Upper lobe of left lung (tissue), 6 donors: Measurements from ENCODE around the gene NPAS1. TPM values are rescaled to one million over a fixed set of nuclear protein-coding genes. Genes with fewer than 3 reads are reported as not detected.

Experiments
- ATAC-seq, 2 donors: fragments of 200-7000 bp; cut with Tn5 transposase; one replicate each; pipeline ENCODE4 v1.9.1; 2022; ENCODE audit warnings: mild to moderate bottlenecking in 2 of 2, moderate library complexity in 2 of 2; ENCODE audit not compliant: low FRiP score in 2 of 2
- DNase-seq, 2 donors: peaks; one replicate each; pipeline ENCODE4 v3.0.0-alpha.2; 2019 to 2020
- H3K27ac ChIP-seq, 4 donors: fragments of 200-600 bp; sonication (generic); one replicate each; pipeline ENCODE4 v1.5.1; 2016 to 2019
- H3K27me3 ChIP-seq, 4 donors: fragments of 200-600 bp; sonication (generic); one replicate each; pipeline ENCODE4 v1.5.1; 2017 to 2019
- H3K36me3 ChIP-seq, 4 donors: fragments of 200-600 bp; sonication (generic); one replicate each; pipeline ENCODE4 v1.5.1; 2016 to 2019
- H3K4me1 ChIP-seq, 4 donors: fragments of 200-600 bp; sonication (generic); one replicate each; pipeline ENCODE4 v1.5.1; 2018 to 2019
- H3K4me3 ChIP-seq, 4 donors: fragments of 200-600 bp; sonication (generic); one replicate each; pipeline ENCODE4 v1.5.1; 2017 to 2019; ENCODE audit warnings: mild to moderate bottlenecking in 2 of 4, moderate library complexity in 1 of 4
- H3K9me3 ChIP-seq, 4 donors: fragments of 200-600 bp; sonication (generic); one replicate each; pipeline ENCODE4 v1.5.1; 2018 to 2019
- EP300 ChIP-seq, 4 donors: sonication (generic); formaldehyde crosslinking; IDR thresholded peaks; one replicate each; pipeline ENCODE4 v1.5.1; 2017; ENCODE audit warnings: antibody characterized with exemption in 4 of 4, control low read depth in 2 of 4
- POLR2A ChIP-seq, 4 donors: fragments of 450-650 bp; IDR thresholded peaks; one replicate each; pipeline ENCODE4 v1.5.1; 2016 to 2017; ENCODE audit warnings: antibody characterized with exemption in 4 of 4, mild to moderate bottlenecking in 2 of 4
- POLR2AphosphoS5 ChIP-seq, 2 donors: sonication (generic); formaldehyde crosslinking; IDR thresholded peaks; one replicate each; pipeline ENCODE4 v1.5.1; 2017; ENCODE audit warnings: antibody characterized with exemption in 2 of 2
- WGBS, 2 donors: methylation state at CpG; one replicate each; pipeline ENCODE4 v1.1.5; 2017 to 2018; 5-methylcytosine and 5-hydroxymethylcytosine counted together
- total RNA-seq, 6 donors: library from RNA; depleted of rRNA in 4 of 6; stranded (reverse); fragments of >200 nt in 4 of 6; gene quantifications; one replicate each; pipeline versions ENCODE4 v1.1.0 to v1.2.1, GENCODE V29; 2016 to 2021
- TF ChIP-seq, protein P1 (sequence below), 6 experiments: fragments of 450-650 bp in 4 of 6; fragments of 200-600 bp in 2 of 6; sonication (generic) in 2 of 6; IDR thresholded peaks; one replicate each; pipeline ENCODE4 v1.5.1; 2016 to 2019; ENCODE audit warnings: antibody characterized with exemption in 6 of 6
- donor health status: DM: no; HTN: no; CAD: no; lungs with moderate emphysema.
- donor health status: DM: no; HTN: yes; CAD: no; lungs with severe emphysema.

Gene NPAS1
- total RNA-seq, 6 donors from 2014 or later: 0.30 to 13.6 (median 1.1) TPM; not detected in 1

DNA sequence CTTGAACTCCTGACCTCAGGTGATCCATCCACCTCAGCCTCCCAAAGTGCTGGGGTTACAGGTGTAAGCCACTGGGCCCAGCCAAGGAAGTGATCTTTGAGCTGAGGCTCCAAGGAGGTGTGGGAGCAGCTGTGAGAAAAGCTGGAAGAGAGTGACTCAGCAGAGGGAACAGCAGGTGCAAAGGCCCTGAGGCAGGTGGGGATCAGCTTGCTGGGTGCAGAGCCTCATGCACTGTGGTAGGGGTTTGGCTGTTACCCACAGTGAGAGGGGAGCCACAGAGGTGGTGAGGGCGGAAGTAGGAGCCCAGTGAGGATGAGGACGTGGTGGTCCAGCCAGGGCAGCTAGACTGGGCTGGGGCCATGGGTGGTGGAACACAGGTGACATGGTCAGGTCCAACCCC lies 6.5 kb downstream of the NPAS1 start:
- Histone ChIP-seq H3K27ac (no peak overlapping the region), H3K9me3 (no peaks in the 10 kb centered on the region), H3K36me3 (no peaks in the 10 kb centered on the region), H3K4me3 (no peak overlapping the region), H3K27me3 (peaks cover 3 to 39% (median 24%) of the 10 kb centered on the region in 4 donors), H3K4me1 (peaks cover 10 to 23% (median 14%) of the 10 kb centered on the region in 4 donors)
- TF ChIP-seq EP300 (IDR thresholded peaks at IDR 0.05): no peak
- TF ChIP-seq POLR2AphosphoS5 (IDR thresholded peaks at IDR 0.05): no peak
- TF ChIP-seq POLR2A (IDR thresholded peaks at IDR 0.05): no peak
- TF ChIP-seq, protein P1, sequence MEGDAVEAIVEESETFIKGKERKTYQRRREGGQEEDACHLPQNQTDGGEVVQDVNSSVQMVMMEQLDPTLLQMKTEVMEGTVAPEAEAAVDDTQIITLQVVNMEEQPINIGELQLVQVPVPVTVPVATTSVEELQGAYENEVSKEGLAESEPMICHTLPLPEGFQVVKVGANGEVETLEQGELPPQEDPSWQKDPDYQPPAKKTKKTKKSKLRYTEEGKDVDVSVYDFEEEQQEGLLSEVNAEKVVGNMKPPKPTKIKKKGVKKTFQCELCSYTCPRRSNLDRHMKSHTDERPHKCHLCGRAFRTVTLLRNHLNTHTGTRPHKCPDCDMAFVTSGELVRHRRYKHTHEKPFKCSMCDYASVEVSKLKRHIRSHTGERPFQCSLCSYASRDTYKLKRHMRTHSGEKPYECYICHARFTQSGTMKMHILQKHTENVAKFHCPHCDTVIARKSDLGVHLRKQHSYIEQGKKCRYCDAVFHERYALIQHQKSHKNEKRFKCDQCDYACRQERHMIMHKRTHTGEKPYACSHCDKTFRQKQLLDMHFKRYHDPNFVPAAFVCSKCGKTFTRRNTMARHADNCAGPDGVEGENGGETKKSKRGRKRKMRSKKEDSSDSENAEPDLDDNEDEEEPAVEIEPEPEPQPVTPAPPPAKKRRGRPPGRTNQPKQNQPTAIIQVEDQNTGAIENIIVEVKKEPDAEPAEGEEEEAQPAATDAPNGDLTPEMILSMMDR (IDR thresholded peaks at IDR 0.05): no peak
- WGBS, 2 donors: 90 to 100% methylated on average over 1 to 2 of the region's 2 CpGs
- no peak for DNase-seq
- ATAC-seq: peak in 1 of 2 donors; percentile 36

DNA sequence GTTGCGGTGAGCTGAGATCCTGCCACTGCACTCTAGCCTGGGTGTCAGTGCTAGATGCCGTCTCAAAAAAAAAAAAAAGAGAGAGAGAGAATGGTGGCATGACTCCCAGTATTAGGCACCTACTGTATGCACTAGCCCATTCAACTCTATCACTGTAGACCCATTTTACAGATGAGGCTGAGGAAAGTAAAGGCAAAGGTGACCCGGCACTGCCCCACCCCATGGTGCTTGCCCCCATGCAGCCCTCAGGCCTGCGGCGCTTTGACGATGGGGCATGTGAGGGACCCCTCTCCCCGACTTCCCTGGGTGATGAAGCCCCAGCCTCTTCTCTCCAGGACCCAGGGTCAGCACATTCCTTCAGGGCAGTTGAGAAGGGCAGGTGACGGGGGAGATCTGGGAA lies 7.3 kb downstream of the NPAS1 start:
- no peak overlapping the region for H3K4me3 ChIP-seq
- H3K27me3 ChIP-seq: peaks cover 3 to 32% (median 18%) of the 10 kb centered on the region in 4 donors

DNA sequence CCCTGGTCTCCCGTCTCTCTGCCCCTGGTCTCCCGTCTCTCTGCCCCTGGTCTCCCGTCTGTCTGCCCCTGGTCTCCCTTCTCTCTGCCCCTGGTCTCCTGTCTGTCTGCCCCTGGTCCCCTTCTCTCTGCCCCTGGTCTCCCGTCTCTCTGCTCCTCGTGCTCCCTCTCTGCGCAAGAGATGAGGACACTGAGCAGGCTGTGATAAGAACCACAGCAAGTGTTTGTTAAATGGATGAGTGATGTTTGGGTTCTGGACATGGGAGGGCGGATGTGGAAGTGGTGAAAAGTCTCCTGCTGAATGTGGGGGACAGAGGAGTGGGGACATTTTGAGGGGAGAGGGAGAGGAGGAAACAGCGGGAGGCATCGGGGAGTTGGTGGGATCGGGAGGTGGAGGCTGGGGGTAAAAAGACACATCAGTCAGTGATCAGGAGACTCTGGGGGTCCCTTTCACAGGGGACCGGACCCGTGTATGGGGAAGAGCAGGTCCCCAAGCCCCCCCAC lies 8.0 kb downstream of the NPAS1 start:
- WGBS, 2 donors: 28 to 36% methylated on average over 8 to 10 of the region's 12 CpGs
- no peak overlapping the region for H3K4me3 ChIP-seq
- DNase-seq (no peak), ATAC-seq (no peak)
- H3K27me3 ChIP-seq: peaks cover 0 to 29% (median 15%) of the 10 kb centered on the region in 4 donors
- H3K9me3 ChIP-seq: no peaks in the 10 kb centered on the region
- no peak for TF ChIP-seq POLR2AphosphoS5 (IDR thresholded peaks at IDR 0.05)
- no peak for TF ChIP-seq POLR2A (IDR thresholded peaks at IDR 0.05)
- TF ChIP-seq EP300 (IDR thresholded peaks at IDR 0.05): no peak
- TF ChIP-seq, protein P1 (IDR thresholded peaks at IDR 0.05): no peak
- H3K27ac ChIP-seq: no peak overlapping the region
- H3K4me1 ChIP-seq: peaks cover 3 to 15% (median 6%) of the 10 kb centered on the region in 4 donors
- H3K36me3 ChIP-seq: no peaks in the 10 kb centered on the region

More for the DNA sequence above, 7.3 kb downstream of the NPAS1 start:
- H3K9me3 ChIP-seq: no peaks in the 10 kb centered on the region
- no peak for ATAC-seq
- no peak for DNase-seq
- H3K36me3 ChIP-seq: no peaks in the 10 kb centered on the region
- TF ChIP-seq POLR2A (IDR thresholded peaks at IDR 0.05) (no peak), POLR2AphosphoS5 (IDR thresholded peaks at IDR 0.05) (no peak), EP300 (IDR thresholded peaks at IDR 0.05) (no peak)
- TF ChIP-seq, protein P1 (IDR thresholded peaks at IDR 0.05): no peak
- 87 to 93% methylated on average over 8 of the region's 8 CpGs for WGBS, 2 donors
- H3K27ac ChIP-seq: no peak overlapping the region
- peaks cover 3 to 16% (median 6%) of the 10 kb centered on the region in 4 donors for H3K4me1 ChIP-seq

DNA sequence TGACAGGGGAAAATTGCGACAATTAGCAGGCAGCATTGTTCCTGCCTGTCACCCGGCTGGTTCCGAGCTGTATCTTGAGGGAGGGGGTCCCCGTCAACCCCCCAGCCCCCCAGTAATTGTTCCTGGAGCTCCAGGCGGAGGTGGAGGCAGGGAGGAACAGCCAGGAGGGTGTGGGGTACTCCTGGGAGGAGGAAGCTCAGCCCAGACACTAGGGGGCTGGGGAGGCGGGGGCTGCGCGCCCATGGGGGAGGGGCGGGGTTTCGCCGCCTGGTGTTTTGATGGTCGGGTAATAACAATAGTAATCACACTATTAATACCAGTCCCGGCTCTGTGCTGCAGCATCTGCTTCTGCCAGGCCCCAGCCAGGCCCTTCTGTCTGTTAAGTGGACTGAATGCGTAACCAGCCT lies 8.6 kb downstream of the NPAS1 start:
- no peak for ATAC-seq
- no peak for TF ChIP-seq EP300 (IDR thresholded peaks at IDR 0.05)
- no peak for TF ChIP-seq POLR2A (IDR thresholded peaks at IDR 0.05)
- TF ChIP-seq, protein P1 (IDR thresholded peaks at IDR 0.05): no peak
- TF ChIP-seq POLR2AphosphoS5 (IDR thresholded peaks at IDR 0.05): no peak
- Histone ChIP-seq H3K27ac (no peak overlapping the region), H3K36me3 (no peaks in the 10 kb centered on the region), H3K4me1 (peaks cover under 1 to 10% (median 1%) of the 10 kb centered on the region in 4 donors), H3K9me3 (no peaks in the 10 kb centered on the region), H3K4me3 (no peak overlapping the region), H3K27me3 (peaks cover 0 to 24% (median 12%) of the 10 kb centered on the region in 4 donors)
- DNase-seq: no peak
- WGBS, 2 donors: 11 to 16% methylated on average over 7 to 8 of the region's 14 CpGs
